GM12875 (cell line): ENCODE measurements around the gene HSPG2.

Experiments used
- H3K4me3 ChIP-seq: one replicate; pipeline ENCODE4 v1.5.1; 2011; ENCODE audit warnings: low read depth, low read length, control low read depth
- CTCF ChIP-seq: IDR thresholded peaks from 2 replicates; pipeline ENCODE4 v1.5.1; 2011; ENCODE audit warnings: low read depth, mild to moderate bottlenecking, control low read depth, inconsistent platforms, low read length, moderate library complexity, borderline replicate concordance; ENCODE audit not compliant: insufficient read depth

The HSPG2 gene

GRCh38 chr1:21874778-21875547 is 62.1 kb downstream of the HSPG2 start:
- TF ChIP-seq CTCF = no peak

GRCh38 chr1:21874328-21874727 is 62.8 kb downstream of the HSPG2 start:
- no peak for TF ChIP-seq CTCF
- no peak overlapping the region for H3K4me3 ChIP-seq

More at GRCh38 chr1:21874778-21875547, 62.1 kb downstream of the HSPG2 start:
- H3K4me3 ChIP-seq = no peak overlapping the region

GRCh38 chr1:21873761-21874160 is 63.3 kb downstream of the HSPG2 start:
- no peak overlapping the region for H3K4me3 ChIP-seq
- TF ChIP-seq CTCF = no peak

GRCh38 chr1:21873174-21873573 is 63.9 kb downstream of the HSPG2 start:
- TF ChIP-seq CTCF = no peak
- H3K4me3 ChIP-seq = no peak overlapping the region

- no peak overlapping the region for H3K4me3 ChIP-seq
These were observed 64.5 kb downstream of the HSPG2 start for GRCh38 chr1:21872445-21873079.

GRCh38 chr1:21871943-21872342 is 65.2 kb downstream of the HSPG2 start:
- no peak overlapping the region for H3K4me3 ChIP-seq
- TF ChIP-seq CTCF = no peak

More at GRCh38 chr1:21872445-21873079, 64.5 kb downstream of the HSPG2 start:
- no peak for TF ChIP-seq CTCF

- no peak overlapping the region for H3K4me3 ChIP-seq
These were observed 66.5 kb downstream of the HSPG2 start for GRCh38 chr1:21870611-21871010.

More at GRCh38 chr1:21870611-21871010, 66.5 kb downstream of the HSPG2 start:
- no peak for TF ChIP-seq CTCF
